ENCODE data around the gene KPNA6.
"Not testable (repeated sequence)": the region's sequence is repeated elsewhere in the genome, so short reads cannot be mapped to it uniquely, and the experiment has no call there.

KPNA6 gene

GRCh38 chr1:32104127-32104526, 3.7 kb upstream of the KPNA6 start:
- no peak for TF ChIP-seq CTCF (conservative IDR thresholded peaks at IDR 0.05; ENCODE audit: low read depth, low read length)
- no peak overlapping the region for H3K4me3 ChIP-seq (ENCODE audit: low read length)
- DNase-seq (ENCODE audit: low read depth) = no peak

- DNase-seq (ENCODE audit: low read depth) = no peak
- no peak overlapping the region for H3K4me3 ChIP-seq (ENCODE audit: low read length)
- TF ChIP-seq CTCF (conservative IDR thresholded peaks at IDR 0.05; ENCODE audit: low read depth, low read length) = no peak
Observed at GRCh38 chr1:32105338-32105737, 2.5 kb upstream of the KPNA6 start.

GRCh38 chr1:32106663-32107275, 1.1 kb upstream of the KPNA6 start:
- H3K4me3 ChIP-seq (ENCODE audit: low read length) = no peak overlapping the region
- DNase-seq (ENCODE audit: low read depth) = no peak
- no peak for TF ChIP-seq CTCF (conservative IDR thresholded peaks at IDR 0.05; ENCODE audit: low read depth, low read length)

DNA sequence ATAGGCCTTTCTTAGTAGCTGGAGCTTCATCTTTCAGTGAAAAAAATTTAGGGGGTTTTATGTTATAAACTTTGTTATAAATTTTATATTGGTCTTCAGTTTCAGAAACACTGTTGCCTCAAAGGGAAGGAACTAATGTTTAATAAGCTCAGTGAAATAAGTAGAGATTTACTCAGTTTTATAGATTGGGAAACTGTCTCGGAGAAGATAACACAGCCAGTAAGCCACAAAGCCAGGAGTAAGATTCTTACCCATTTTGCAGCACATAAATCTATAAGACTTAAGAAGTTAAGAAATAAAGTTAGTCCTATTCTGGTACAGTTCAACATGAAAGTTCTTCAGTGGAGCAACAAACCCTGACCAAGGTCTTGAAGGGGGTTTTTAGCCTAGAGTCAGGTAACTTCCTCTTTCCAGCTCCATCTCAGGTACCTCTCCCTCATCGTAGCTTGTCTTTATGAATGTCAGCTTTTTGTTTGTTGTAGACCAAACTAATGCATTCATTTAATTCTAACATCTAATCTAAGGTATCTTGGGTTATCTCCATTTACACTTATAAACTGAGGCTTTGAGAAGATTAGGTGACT, 3.3 kb downstream of the KPNA6 start:
- no peak for DNase-seq (ENCODE audit: low read depth)
- no peak overlapping the region for H3K4me3 ChIP-seq (ENCODE audit: low read length)
- TF ChIP-seq CTCF (conservative IDR thresholded peaks at IDR 0.05; ENCODE audit: low read depth, low read length) = no peak

GRCh38 chr1:32111789-32112188, 3.9 kb downstream of the KPNA6 start:
- no peak overlapping the region for H3K4me3 ChIP-seq (ENCODE audit: low read length)
- no peak for TF ChIP-seq CTCF (conservative IDR thresholded peaks at IDR 0.05; ENCODE audit: low read depth, low read length)
- DNase-seq (ENCODE audit: low read depth) = no peak

GRCh38 chr1:32112806-32113375, 5.0 kb downstream of the KPNA6 start:
- no peak for TF ChIP-seq CTCF (conservative IDR thresholded peaks at IDR 0.05; ENCODE audit: low read depth, low read length)
- H3K4me3 ChIP-seq (ENCODE audit: low read length) = no peak overlapping the region
- DNase-seq (ENCODE audit: low read depth) = no peak

DNA sequence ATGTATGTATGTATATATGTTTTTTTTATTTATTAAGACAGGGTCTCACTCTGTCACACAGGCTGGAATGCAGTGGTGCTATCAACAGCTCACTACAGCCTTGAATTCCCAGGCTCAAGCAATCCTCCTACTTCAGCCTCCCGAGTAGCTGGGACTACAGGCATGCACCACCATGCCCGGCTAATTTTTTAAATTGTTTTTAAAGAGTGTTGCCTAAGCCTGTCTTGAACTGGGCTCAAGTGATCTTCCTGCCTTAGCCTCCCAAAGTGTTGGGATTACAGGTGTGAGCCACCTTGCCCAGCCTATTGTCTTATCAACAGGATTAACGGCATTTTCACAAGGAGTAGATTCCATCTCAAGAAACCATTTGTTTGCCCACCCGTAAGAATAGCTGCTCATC, 5.6 kb downstream of the KPNA6 start:
- not testable (repeated sequence) for DNase-seq (ENCODE audit: low read depth); H3K4me3 ChIP-seq (ENCODE audit: low read length)
